Astrocyte (in vitro differentiated cells and primary cell): Measurements from ENCODE around the gene C12orf43.

Experiments
- EZH2 ChIP-seq: IDR thresholded peaks from 2 replicates; pipeline ENCODE4 v1.6.1; 2012; ENCODE audit warnings: mild to moderate bottlenecking, low read length, inconsistent platforms; ENCODE audit not compliant: insufficient read depth
- TF ChIP-seq, protein P1 (sequence below): IDR thresholded peaks from 2 replicates; pipeline ENCODE4 v1.5.1; 2011; ENCODE audit warnings: low read depth, mild to moderate bottlenecking, inconsistent platforms, low read length, moderate library complexity; ENCODE audit not compliant: insufficient read depth

DNA sequence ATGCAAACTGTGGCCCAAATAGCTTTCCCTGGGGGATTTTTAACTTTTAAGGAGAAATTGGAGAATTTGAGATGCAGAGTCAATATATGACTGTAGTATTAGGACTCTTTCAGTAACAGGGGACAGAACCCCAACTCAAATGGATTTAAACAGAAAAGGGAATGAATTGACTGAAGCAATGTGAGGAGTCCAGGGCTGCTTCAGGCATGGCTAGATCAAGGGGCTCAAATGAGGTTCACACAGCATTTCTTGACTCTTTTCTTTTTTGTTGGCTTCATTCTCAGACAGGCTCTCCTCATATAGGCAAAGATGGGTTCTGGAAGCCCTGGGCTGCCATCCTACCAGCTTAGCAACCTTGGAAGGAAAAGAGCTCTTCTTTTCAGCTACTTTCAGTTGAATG lies 24.3 kb downstream of the C12orf43 start:
- TF ChIP-seq, protein P1, sequence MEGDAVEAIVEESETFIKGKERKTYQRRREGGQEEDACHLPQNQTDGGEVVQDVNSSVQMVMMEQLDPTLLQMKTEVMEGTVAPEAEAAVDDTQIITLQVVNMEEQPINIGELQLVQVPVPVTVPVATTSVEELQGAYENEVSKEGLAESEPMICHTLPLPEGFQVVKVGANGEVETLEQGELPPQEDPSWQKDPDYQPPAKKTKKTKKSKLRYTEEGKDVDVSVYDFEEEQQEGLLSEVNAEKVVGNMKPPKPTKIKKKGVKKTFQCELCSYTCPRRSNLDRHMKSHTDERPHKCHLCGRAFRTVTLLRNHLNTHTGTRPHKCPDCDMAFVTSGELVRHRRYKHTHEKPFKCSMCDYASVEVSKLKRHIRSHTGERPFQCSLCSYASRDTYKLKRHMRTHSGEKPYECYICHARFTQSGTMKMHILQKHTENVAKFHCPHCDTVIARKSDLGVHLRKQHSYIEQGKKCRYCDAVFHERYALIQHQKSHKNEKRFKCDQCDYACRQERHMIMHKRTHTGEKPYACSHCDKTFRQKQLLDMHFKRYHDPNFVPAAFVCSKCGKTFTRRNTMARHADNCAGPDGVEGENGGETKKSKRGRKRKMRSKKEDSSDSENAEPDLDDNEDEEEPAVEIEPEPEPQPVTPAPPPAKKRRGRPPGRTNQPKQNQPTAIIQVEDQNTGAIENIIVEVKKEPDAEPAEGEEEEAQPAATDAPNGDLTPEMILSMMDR, result no peak
- no peak for TF ChIP-seq EZH2
